ENCODE measurements around the gene SPDYE11.
"Not testable (repeated sequence)": the region's sequence is repeated elsewhere in the genome, so short reads cannot be mapped to it uniquely, and the experiment has no call there.

The SPDYE11 gene, protein sequence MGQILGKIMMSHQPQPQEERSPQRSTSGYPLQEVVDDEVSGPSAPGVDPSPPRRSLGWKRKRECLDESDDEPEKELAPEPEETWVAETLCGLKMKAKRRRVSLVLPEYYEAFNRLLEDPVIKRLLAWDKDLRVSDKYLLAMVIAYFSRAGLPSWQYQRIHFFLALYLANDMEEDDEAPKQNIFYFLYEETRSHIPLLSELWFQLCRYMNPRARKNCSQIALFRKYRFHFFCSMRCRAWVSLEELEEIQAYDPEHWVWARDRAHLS

GRCh38 chr7:73057811-73058210 is at the start of gene SPDYE11:
TSS of gene SPDYE11 (minus strand) at chr7:73057911. CDS start at chr7:73056111, 1,800 bp downstream.
- not testable (repeated sequence) for DNase-seq

DNA sequence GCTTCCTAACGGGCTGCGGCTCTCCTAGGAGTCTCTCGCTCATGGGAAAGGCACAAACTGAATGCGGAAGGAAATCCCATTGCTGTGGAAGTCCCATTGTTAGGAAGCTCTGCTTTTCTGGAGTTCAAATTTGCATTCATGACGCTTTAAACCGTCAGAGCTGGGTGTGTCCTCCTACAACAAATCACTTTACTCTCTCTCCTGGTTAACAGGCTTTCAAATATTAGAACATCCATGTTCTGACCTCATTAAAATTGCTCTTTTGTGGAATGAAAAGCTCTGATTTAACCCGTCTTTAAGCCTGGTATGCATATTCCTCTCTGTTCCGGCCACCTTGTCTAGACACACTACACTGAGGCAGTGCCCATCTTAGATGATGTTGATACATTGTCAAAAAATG is 28.2 kb upstream of the SPDYE11 start, which contains the start of gene SPDYE9:
Gene SPDYE9, minus strand, starts transcription at position 101 of the 400 bp plus-strand sequence. CDS start 1,800 bp downstream, outside the sequence.
- not testable (repeated sequence) for DNase-seq

DNA sequence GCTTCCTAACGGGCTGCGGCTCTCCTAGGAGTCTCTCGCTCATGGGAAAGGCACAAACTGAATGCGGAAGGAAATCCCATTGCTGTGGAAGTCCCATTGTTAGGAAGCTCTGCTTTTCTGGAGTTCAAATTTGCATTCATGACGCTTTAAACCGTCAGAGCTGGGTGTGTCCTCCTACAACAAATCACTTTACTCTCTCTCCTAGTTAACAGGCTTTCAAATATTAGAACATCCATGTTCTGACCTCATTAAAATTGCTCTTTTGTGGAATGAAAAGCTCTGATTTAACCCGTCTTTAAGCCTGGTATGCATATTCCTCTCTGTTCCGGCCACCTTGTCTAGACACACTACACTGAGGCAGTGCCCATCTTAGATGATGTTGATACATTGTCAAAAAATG is 28.0 kb downstream of the SPDYE11 start, which contains the start of gene SPDYE8:
Gene SPDYE8, minus strand, starts transcription at position 101 of the 400 bp plus-strand sequence. CDS start 1,800 bp downstream, outside the sequence.
- not testable (repeated sequence) for DNase-seq

DNA sequence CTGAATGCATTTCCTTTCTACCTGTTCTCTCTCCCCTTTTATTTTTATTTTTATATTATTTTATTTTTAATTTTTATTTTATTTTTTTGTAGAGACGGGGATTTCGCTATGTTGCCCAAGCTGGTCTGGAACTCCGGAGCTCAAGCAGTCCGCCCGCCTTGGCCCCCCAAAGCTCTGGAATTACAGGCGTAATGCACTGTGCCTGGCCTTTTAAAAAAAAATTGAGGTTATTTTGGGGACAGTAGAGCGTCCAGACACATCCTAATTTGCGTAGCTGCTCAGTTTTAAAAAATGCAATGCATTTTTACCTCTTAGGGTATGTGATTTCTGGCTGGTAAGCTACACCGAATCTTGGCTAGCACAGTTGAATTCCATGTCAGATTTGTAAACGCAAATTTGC is 51.2 kb downstream of the SPDYE11 start:
- DNase-seq = not testable (repeated sequence)

DNA sequence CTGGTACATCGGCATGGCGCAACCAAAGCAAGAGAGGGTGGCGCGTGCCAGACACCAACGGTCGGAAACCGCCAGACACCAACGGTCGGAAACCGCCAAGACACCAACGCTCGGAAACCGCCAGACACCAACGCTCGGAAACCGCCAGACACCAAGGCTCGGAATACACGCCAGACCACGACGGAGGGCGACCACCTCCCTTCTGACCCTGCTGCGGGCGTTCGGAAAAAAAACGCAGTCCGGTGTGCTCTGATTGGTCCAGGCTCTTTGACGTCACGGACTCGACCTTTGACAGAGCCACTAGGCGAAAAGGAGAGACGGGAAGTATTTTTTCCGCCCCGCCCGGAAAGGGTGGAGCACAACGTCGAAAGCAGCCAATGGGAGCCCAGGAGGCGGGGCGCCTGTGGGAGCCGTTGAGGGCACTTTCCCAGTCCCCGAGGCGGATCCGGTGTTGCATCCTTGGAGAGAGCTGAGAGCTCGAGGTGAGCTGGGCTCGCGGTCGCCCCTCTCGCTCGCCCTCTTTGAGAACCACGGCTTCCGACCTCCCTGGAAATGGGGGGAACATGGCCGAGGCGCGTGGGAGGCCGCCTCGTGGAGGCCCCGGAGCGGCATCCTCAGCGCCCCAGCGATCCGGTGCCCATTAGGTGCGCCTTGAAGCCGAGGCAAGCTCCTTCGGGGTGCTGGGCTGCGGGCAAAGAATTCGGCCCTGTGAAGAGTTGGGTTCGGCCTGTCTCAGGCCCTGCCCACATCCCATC is 51.8 kb downstream of the SPDYE11 start:
- DNase-seq = not testable (repeated sequence)

DNA sequence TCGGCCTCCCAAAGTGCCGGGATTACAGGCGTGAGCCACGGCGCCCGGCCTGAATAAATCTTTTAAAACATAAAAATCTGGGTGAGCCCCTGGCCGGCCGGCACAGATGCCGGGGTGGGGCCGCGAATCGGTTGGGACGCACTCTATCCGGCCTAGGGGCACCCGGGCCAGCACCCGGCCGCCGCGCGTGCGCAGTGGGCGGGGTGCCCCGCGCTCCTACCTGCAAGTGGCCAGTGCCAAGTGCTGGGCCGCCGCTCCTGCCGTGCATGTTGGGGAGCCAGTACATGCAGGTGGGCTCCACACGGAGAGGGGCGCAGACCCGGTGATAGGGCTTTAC is 52.4 kb downstream of the SPDYE11 start:
- not testable (repeated sequence) for DNase-seq

GRCh38 chr7:72997887-72998468 is 59.7 kb downstream of the SPDYE11 start:
- DNase-seq = not testable (repeated sequence)
